Fibroblast of peridontal ligament (primary cell): ENCODE results near the gene PTPN3.
"Not testable (repeated sequence)": the region's sequence is repeated elsewhere in the genome, so short reads cannot be mapped to it uniquely, and the experiment has no call there.

Experiments used
- DNase-seq: peaks from one replicate; pipeline ENCODE4 v3.0.0-alpha.2; 2010; ENCODE audit errors: extremely low read depth

PTPN3 gene

DNA sequence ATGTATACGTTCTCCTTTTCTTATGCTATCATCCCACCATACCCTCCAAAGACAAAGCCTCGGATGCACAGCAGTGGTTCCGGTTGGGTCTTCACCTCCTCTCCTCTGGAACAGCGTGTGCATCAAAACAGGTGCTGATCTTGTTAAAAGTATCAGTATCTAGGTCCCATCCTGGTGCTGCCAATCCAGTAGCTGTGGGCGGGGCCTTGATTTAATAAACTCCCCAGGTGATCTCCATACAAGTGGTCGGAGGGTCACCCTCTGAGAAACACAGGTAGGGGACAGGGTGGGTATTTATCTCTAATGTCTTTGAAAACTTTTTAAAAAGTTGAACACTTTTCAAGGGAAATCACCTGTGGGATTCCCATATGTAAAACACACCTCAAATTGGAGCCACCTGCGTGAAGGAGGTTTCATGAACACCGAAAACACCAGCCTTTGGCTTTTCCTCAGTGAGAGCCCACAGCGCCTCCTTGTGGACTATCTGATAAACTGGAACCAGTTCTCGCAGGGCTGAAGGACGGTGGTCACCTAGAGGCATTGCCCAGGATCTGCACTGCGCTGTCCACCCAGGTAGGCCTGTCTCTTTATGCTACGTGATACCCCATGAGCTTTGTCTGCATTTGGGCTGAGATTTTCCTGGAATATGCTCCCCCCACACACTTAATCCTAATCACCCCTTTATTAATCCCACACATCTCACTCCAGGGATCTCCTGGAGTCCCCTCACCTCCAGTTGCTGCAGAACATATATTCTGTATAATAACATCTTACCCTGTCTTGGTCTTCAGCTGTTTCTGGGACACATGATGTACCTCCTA is 96.7 kb downstream of the PTPN3 start:
- peak; percentile 44 for DNase-seq

DNA sequence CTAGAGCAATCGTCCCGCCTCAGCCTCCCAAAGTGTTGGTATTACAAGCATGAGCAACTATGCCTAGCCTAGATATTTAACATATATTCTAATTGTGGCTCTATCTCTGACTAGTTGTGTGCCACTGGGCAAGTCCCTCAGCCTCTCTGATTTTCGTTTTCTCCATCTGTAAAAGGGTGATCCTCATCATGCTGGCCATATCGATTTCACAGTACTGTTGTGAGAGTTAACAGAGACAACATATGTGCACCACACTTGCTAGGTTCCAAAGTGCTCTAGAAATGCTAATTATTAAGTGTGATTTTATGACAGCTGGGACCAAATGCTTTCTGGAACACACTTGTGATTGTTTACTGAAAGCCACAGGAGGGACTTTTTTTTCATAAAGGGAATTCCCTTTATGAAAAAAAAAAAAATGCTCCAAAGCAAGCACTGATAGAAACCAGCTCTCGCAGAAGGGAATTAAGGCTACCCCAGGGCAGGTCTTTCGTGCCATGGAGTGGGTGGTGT is 98.8 kb downstream of the PTPN3 start:
- DNase-seq = no peak

DNA sequence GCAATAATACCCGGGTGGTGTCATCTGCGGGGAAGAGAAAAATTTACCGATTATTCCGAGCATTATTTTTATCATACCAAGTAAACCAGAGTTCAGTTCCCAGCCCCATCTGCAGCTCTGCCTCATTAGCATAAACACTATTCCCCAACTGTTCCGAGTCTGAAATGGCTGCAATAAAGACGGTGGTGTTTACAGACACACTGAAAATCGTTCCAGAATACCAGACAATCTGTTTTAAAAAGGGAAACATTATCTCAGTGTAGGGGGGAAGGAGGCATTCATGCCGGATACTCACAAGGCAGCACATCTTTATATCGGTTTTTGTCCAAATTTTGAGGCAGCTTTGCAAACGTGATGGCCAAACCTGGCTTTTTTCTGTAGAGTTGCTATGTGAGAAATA is 106.9 kb downstream of the PTPN3 start:
- DNase-seq = no peak

DNA sequence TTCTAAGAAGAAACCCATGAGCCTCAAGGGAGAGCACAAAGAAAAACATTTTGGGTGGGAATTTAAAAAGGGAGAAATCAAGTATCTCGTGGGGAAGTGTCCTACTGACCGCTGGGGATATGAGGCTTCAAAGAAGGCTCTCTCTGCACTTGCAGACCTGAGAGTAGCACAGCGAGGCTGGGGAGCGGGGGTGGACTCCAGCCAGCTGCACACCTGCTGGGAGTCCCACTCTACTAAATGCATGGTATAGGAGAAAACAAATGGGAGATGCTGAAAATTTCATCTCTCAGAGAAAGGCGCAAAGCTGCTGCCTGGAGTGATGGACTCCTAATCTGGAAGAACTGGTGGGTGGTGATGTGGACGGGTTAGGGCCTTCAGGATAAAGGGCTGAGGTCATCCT is 110.3 kb downstream of the PTPN3 start:
- no peak for DNase-seq

DNA sequence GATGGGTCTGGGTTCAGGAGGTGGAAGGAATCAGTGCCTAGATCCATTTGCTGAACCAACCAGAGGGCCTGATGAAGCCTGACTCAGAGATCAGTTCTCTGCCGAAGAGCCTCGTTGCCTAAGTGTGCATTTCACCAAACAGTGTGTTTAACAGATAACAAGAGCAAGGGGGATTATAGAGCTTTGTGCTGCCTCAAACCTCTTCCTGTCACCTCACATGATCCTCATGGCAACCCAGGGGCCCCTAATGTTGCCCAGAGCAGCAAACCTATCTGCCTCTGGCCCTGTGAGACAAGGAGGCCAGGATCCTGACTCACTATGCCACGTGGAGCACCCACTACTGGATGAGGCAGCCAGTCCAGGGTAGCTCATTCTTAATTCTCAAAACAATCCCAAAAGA is 110.9 kb downstream of the PTPN3 start:
- DNase-seq = no peak

DNA sequence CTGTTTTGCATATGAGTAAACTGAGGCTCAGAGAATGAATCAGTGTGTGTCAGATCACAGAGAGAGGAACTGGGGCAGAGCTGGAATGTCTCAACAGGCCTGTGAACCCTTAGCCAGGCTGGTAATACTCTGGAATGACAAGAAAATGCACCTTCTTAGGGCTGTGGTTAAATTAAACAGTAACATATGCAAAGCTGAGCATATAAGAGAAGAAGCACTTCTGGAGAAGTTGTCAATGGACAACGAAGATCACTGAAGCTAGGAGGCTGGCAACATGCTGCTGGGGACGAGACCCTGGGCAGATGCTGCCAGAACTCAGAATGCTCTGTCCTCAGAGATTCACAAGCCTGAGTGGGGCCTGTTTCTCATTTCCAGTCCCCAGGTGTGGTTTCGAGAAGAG is 112.6 kb downstream of the PTPN3 start:
- no peak for DNase-seq

DNA sequence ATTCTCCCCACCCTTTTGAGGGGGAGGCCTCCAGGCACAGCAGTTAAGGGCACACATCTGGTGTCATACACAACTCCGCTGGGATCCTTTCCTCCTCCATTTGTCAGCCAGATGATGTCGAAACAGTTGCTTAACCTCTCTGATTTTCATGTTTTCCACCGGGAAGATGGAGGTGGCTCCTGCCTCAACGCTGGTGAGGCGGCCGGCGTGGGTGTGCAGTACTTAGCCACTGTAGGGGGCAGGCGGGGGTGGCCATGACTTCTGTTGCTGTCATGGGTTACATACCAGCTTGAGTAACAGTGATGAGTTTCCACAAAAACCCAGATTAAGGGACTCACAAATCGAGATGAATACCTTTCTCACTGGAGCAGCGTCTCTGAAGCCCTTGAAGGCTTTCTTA is 114.2 kb downstream of the PTPN3 start:
- DNase-seq = no peak

DNA sequence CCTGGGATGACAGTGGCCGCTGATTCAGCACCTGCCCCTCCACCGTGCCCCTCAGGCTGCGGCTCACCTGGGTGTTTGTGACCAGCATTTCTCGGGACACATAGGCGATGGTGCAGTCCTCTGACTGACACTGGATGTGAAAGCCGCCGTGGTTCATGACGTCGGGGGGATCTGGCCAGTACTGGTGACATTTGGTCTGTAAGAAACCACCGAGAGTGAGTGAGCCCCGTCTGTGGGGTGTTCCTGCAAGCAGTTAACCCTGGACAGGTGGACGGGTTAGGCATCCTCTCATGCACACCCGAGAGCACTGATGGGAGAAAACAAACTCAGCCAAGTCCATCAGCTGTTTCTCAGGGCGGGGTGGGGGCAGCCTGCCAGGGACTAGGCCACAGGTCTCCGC is 114.8 kb downstream of the PTPN3 start:
- DNase-seq = no peak

DNA sequence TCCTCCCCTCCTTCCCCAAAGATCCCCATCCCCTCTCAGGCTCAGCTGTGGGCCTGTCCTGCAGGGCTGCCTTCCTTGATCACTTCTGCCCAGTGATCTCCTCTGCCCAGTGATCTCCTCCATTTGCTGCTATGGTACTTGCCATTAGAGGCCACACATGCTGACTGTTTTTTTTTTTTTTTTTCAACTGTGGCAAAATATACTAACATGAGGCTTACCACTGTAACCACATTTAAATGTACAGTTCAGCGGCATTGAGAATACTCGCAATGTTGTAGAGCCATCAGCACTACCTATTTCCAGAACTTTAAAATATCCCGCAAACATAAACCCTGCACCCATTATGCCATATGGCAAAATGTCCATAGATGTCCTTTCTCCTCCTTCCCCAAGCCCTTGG is 115.5 kb downstream of the PTPN3 start:
- no peak for DNase-seq

DNA sequence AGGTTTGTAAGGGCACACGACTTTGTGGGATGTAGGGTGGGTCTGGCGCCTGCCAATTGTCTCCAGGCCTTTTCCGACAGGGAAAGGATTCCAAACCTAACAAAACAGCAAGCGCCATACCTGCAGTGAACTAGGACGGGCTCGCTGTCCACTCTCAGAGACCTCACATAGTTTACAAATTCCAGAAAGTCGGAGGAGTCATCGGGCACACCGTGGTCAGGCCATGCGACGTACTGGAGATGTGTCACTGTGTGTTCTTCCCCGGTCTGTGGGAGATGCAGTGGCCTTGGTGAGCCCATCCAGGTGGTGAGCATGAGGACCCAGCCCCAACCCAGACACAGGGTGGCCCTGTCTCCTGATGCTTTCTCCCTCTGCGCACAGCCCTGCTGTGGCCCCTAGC is 115.9 kb downstream of the PTPN3 start:
- no peak for DNase-seq

DNA sequence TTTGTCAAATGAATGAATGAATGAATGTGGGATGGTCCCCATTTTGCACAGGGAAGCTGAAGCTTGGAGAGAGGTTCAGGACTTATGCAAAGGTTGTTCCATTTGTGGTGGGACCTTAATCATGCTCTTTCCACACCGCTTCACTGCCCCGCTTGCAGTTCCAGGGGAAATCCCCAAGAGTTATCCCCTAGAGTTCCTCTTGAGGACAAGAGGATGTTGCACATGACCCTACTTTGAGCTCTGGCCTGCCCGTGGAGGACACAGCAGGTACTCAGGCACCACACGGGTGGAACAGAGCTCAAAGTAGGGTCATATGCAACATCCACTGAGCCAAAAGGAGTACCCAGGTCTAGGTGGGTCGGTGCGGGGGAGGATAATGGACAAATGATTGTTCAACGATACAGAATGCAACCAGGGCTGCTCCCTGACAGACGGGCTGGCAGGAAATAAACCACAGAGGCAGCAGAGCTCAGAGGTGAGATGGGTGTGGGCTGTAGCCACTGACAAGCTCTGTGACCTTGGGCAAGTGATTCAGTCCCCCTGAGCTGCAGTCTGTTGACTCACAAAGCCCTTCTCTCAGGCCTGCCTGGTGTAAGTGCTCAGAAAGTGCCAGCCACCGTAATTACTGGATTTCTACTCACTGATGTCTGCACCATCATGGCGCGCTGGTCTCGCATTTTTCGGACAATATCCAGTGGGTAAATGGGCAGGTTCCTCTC is 116.9 kb downstream of the PTPN3 start:
- DNase-seq = no peak

DNA sequence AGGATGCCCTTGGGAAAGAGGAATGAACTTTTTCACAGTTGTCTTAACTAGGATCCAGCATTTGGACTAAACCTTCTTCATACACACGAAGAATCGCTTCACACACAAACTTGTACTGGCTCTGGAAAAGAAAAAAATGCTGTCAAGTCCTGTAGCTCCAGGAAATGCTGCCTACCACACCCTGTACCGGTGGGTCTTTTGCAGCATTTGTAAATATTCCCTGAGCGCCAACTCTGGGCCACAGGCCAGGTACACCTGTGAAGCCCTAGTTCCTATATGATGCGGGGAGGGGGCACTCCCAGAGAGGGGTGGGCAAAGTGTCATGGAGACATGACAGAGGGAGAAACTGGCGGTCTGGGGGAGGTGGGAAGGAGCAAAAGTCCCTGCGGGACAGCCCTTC is 118.6 kb downstream of the PTPN3 start:
- no peak for DNase-seq

DNA sequence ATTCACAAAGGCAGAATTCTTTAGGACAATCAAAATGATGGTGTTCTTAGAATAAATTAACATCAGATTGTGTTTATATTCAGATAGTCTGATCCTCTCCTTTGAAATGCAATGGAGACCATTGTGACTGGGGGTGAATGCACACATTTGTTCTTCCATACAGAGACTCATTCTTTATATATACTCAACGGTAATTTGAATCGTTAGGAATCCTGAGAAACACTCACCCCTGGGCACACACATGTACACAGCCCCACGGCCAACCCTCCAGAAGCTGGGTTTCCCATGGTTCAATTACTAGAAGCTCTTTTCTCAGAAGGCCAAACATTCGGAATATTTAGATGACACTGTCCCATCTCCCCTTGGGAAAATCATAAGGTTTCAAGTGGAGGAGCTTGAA is 119.8 kb downstream of the PTPN3 start:
- no peak for DNase-seq

DNA sequence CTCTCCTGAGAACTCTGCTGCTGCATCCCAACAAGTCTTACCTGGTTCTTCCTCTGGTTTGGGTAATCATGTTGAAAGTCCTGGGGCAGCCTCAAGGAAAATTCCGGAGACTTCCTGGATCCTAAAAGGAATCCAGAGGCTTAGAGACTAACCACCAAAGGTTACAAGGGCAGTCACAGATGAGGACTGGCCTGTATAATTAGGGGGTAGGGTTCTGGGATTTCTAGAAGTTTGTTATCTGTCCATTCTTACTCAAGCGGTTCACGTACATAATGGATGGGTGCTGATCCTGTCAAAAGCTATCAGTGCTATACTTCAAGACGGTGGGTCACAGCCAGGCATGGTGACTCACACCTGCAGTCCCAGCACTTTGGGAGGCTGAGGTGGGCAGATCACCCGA is 125.9 kb downstream of the PTPN3 start:
- DNase-seq = no peak

DNA sequence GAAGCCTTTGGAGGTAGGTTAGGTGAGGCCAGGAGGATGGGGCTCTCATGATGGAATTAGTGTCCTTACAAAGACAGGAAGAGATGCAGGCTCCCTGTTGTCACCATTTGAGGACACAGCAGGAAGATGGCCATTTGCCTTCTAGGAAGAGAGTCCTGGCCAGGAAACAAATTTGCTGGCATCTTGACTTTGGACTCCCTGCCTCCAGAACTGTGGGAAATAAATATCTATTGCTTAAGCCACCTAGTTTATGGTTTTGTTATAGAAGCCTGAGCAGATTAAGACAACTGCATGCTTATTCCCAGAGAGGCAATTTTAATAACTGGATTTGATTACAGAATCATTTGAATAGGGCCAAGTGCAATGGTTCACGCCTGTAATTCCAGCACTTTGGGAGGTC is 126.7 kb downstream of the PTPN3 start:
- DNase-seq = no peak

DNA sequence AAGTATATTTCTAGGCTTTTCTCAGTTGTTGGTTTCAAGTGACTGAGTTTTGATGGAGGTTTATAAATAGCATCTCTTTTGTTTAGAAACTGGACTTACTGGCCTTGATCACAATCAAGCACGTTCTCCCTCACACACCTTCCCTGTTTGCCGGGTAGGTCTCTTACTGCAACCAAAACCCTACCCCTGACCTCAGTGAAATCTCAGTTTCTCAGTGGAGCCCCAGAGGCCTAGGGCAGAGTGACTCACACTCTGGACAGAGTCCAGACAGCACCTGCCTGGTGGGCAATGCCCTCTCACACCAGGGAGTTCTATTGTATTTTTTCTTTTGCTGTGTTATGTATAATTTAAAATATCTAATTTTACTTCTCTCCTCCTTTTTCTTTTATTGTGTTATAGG is 128.8 kb downstream of the PTPN3 start:
- DNase-seq = no peak

DNA sequence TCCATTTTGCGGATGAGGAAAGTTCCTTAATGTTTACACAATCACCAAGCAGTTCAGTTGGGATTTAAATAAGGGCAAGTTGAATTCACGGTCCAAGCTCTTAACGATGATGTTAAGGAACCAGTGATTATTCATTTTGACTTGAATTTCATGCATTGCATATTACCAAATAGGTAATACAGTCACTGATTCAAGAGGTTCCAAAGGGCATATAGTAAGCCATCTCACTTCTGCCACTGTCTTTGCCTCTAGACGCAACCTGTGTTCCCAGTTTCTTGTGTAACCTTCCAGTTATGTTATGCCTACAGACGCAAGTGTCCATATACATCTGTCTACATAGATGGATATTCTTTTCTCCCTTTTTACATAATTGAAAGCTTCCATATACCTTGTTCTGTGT is 137.3 kb downstream of the PTPN3 start:
- DNase-seq = no peak

DNA sequence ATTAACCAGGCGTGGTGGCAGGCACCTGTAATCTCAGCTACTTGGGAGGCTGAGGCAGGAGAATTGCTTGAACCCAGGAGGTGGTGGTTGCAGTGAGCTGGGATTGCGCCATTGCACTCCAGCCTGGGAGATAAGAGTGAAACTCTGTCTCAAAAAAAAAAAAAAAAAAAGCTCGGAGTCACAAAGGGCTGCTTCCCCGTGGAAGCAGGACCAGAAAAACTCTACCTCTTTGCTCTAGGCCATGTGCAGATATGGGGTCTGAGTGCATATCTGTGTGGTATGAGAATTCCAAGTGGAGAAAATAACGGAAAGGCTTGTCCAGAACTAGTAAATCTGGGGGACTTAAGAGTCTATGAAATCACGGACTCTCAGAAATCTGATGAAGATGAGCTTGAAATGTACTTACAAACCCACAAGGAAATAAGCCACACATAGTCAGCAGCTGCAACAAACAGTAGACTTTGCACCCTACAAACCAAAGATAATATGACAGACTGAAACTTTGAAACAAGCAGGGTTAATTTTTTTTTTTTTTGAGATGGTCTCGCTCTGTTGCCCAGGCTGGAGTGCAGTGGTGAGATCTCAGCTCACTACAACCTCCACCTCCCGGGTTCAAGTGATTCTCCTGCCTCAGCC is 139.0 kb downstream of the PTPN3 start:
- not testable (repeated sequence) for DNase-seq

DNA sequence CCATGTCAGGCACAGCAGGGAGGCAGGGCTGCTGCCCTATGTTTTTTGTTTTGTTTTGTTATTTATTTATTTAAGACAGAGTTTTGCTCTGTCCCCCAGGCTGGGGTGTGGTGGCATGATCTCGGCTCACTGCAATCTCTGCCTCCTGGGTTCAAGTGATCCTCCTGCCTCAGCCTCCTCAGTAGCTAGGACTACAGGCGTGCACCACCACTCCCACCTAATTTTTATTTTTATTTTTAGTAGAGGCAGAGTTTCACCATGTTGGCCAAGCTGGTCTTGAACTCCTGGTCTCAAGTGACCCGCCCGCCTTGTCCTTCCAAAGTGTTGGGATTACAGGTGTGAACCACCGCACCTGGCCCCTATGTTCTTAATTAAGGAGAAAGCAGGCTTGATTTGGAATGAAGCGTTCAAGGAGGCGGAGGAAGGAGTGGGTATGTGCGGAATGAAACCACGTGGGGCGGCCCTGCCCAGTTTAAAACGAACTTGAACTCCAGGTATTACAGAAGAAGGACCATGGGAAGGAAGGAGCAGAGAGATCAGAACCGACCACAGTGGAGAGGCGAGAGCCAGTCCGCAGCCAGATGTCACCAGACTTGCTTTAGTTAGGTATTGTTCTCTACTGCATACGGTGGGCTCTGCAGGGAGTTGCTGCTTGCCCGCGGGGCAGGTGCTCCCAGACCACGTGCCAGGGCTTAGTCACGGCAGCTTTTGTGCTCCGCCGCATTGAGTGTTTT is 142.4 kb downstream of the PTPN3 start:
- DNase-seq = no peak

DNA sequence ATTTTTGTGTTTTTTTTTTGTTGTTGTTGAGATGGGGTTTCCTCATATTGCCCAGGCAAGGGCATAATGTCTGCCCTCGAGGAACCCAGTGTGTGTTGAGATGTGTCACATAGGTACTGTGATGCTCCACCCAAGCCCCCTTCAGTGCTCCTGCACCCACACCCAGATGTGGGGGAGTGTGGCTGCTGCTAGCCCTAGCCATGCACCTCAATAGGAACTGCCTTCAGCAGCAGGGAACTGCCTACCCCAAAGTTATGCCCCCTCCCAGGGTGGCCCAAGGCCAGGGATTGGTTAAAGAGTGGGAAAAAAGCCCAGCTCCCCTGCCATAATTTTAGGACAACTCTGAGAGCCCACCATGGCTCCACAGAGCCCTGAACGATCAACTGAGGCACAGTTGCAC is 143.9 kb downstream of the PTPN3 start:
- DNase-seq = no peak

DNA sequence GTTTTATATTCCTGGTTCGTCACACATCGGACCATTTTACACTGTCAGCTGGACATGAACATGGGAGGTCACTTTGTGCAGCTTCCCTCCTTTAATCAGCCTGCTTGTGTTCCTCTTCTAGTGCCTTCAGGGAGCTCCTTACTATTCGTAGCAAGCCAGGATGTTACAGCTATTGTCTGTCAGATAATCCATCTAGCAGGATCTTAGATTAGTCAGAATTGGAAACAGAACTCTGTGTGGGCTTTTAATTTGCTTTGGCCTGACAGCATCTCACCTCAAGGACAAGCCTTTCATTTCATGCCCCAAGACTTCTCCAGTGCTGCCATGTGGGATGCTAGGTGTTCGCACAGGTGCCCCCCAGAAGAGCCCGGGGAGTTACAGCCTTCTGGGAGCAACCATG is 147.1 kb downstream of the PTPN3 start:
- no peak for DNase-seq

DNA sequence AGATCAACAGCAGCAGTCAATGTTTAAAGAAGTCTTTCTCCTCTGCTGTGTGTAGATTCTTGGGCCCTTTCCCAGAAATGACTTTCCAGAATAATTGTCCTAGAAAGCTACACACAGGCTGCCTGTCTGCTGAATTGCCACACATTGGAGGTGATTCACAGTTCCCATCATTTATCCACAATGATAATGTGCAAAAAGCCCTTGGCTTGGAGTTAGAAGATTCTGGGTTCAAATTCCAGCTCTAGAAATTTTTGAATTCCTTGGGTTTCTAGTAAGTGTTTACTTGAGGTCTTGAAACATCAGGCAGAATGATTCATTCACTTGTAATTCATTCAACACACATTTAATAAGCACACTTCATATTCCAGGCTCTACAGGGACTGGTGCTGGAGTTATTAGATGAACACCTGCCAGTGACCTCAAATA is 148.7 kb downstream of the PTPN3 start:
- peak; percentile 96 for DNase-seq
